Endodermal cell (in vitro differentiated cells): ENCODE data around the gene MCOLN1. TPM values are rescaled to one million over a fixed set of nuclear protein-coding genes. Genes with fewer than 3 reads are reported as not detected.

Experiments
- DNase-seq: peaks from one replicate; pipeline ENCODE4 v3.0.0-alpha.2; 2017
- H3K27ac ChIP-seq: 2 replicates; pipeline ENCODE4 v1.5.1; 2013; ENCODE audit warnings: mild to moderate bottlenecking, low read depth, low read length, moderate library complexity
- H3K27me3 ChIP-seq: 2 replicates; pipeline ENCODE4 v1.6.1; 2013; ENCODE audit warnings: mild to moderate bottlenecking, low read length, moderate library complexity; ENCODE audit not compliant: insufficient read depth, control insufficient read depth, poor library complexity, severe bottlenecking
- H3K36me3 ChIP-seq: 2 replicates; pipeline ENCODE4 v1.7.0; 2013; ENCODE audit warnings: mild to moderate bottlenecking, low read length, moderate library complexity; ENCODE audit not compliant: control insufficient read depth, insufficient read depth
- H3K4me1 ChIP-seq: one replicate; pipeline ENCODE4 v1.7.0; 2013; ENCODE audit warnings: low read length; ENCODE audit not compliant: control insufficient read depth, insufficient read depth
- H3K4me3 ChIP-seq: 2 replicates; pipeline ENCODE4 v1.5.1; 2013; ENCODE audit warnings: mild to moderate bottlenecking, low read length, moderate library complexity
- H3K9ac ChIP-seq: 2 replicates; pipeline ENCODE4 v1.6.1; 2013; ENCODE audit warnings: mild to moderate bottlenecking, low read length, moderate library complexity; ENCODE audit not compliant: poor library complexity, severe bottlenecking; ENCODE audit errors: extremely low read depth
- H3K9me3 ChIP-seq: 2 replicates; pipeline ENCODE4 v1.6.1; 2013; ENCODE audit warnings: mild to moderate bottlenecking, low read length, moderate library complexity; ENCODE audit not compliant: control insufficient read depth
- H3K27ac Mint-ChIP-seq: 2 replicates; pipeline ENCODE4 v1.8.0; 2020; ENCODE audit warnings: mixed read lengths
- H3K27me3 Mint-ChIP-seq: 2 replicates; pipeline ENCODE4 v1.8.0; 2021; ENCODE audit warnings: mild to moderate bottlenecking, mixed read lengths; ENCODE audit not compliant: insufficient read depth
- H3K36me3 Mint-ChIP-seq: 2 replicates; pipeline ENCODE4 v1.8.0; 2020; ENCODE audit warnings: low read depth, mixed read lengths
- H3K4me1 Mint-ChIP-seq: 2 replicates; pipeline ENCODE4 v1.8.0; 2020; ENCODE audit warnings: mixed read lengths
- H3K4me3 Mint-ChIP-seq: 2 replicates; pipeline ENCODE4 v1.8.0; 2020; ENCODE audit warnings: mild to moderate bottlenecking, moderate library complexity, mixed read lengths
- H3K9me3 Mint-ChIP-seq: 2 replicates; pipeline ENCODE4 v1.8.0; 2020; ENCODE audit warnings: mild to moderate bottlenecking, mixed read lengths
- CTCF ChIP-seq: fragments of 200-600 bp; sonication (generic); conservative IDR thresholded peaks from 2 replicates; pipeline ENCODE4 v1.5.0; 2021; ENCODE audit warnings: antibody characterized with exemption, mild to moderate bottlenecking
- WGBS, 2 experiments: methylation state at CpG; one replicate each; pipeline versions ENCODE4 v1.1.5 to v1.1.7; 2013; ENCODE audit warnings: missing lambda C conversion rate in 2 of 2, mixed read lengths in 1 of 2; ENCODE audit not compliant: insufficient coverage in 1 of 2, insufficient read length in 1 of 2; 5-methylcytosine and 5-hydroxymethylcytosine counted together
- total RNA-seq, 2 donors: library from RNA; stranded (reverse); fragmentation: NEBNext Ultra II Directional in 1 of 2; extraction: Animal tissue kit (Norgen Biotek cat#: 25700) in 1 of 2; gene quantifications; 2 replicates in 1 of 2; 3 replicates in 1 of 2; pipeline ENCODE4 v1.2.1, GENCODE V29; 2021

Gene MCOLN1
- total RNA-seq, 2 donors from 2014 or later: 18.0 to 21.4 TPM

- H3K27me3 ChIP-seq: no peaks in the 10 kb centered on the region
- H3K27ac ChIP-seq: no peak overlapping the region
- no peak for DNase-seq
- Mint-ChIP-seq H3K9me3 (no peaks in the 10 kb centered on the region), H3K4me1 (peaks cover 2% of the 10 kb centered on the region), H3K4me3 (peak overlapping the region; percentile 53), H3K27ac (peak overlapping the region; percentile 66), H3K36me3 (peaks cover 35% of the 10 kb centered on the region), H3K27me3 (no peaks in the 10 kb centered on the region)
- H3K9me3 ChIP-seq: no peaks in the 10 kb centered on the region
- WGBS, 2 experiments: 97% methylated on average over 38 to 41 of the region's 41 CpGs
- no peak for TF ChIP-seq CTCF
- H3K9ac ChIP-seq: no peak overlapping the region
- peaks cover 24% of the 10 kb centered on the region for H3K36me3 ChIP-seq
- no peak overlapping the region for H3K4me3 ChIP-seq
- no peaks in the 10 kb centered on the region for H3K4me1 ChIP-seq
These were observed 27.8 kb downstream of the MCOLN1 start for GRCh38 chr19:7550169-7550770.

GRCh38 chr19:7550987-7551761 lies 28.8 kb downstream of the MCOLN1 start:
- Histone ChIP-seq H3K9me3 (no peaks in the 10 kb centered on the region), H3K9ac (no peak overlapping the region), H3K36me3 (peaks cover 25% of the 10 kb centered on the region), H3K4me3 (no peak overlapping the region), H3K27me3 (no peaks in the 10 kb centered on the region), H3K4me1 (no peaks in the 10 kb centered on the region), H3K27ac (no peak overlapping the region)
- Mint-ChIP-seq H3K36me3 (peaks cover 35% of the 10 kb centered on the region), H3K9me3 (no peaks in the 10 kb centered on the region), H3K4me3 (peak overlapping the region; percentile 53), H3K4me1 (peaks cover 2% of the 10 kb centered on the region), H3K27ac (peak overlapping the region; percentile 75), H3K27me3 (no peaks in the 10 kb centered on the region)
- peak; percentile 98 for DNase-seq
- WGBS, 2 experiments: 33 to 71% methylated on average over 31 to 51 of the region's 51 CpGs
- no peak for TF ChIP-seq CTCF

GRCh38 chr19:7552781-7553180 lies 30.4 kb downstream of the MCOLN1 start:
- DNase-seq: no peak
- Histone ChIP-seq H3K9me3 (no peaks in the 10 kb centered on the region), H3K27me3 (no peaks in the 10 kb centered on the region), H3K4me3 (no peak overlapping the region), H3K36me3 (peaks cover 37% of the 10 kb centered on the region), H3K9ac (no peak overlapping the region), H3K27ac (no peak overlapping the region), H3K4me1 (no peaks in the 10 kb centered on the region)
- Mint-ChIP-seq H3K27me3 (no peaks in the 10 kb centered on the region), H3K27ac (no peak overlapping the region), H3K4me3 (no peak overlapping the region), H3K36me3 (peaks cover 44% of the 10 kb centered on the region), H3K4me1 (peaks cover 2% of the 10 kb centered on the region), H3K9me3 (no peaks in the 10 kb centered on the region)
- 93% methylated on average over 2 of the region's 2 CpGs; no CpG with 5 or more reads in 1 of the 2 experiments for WGBS, 2 experiments
- no peak for TF ChIP-seq CTCF
